ENCODE results near the gene RPS6KA5.
A peak's percentile ranks its signal among the peaks of the same experiment; 100 is the strongest.

Gene RPS6KA5

GRCh38 chr14:91027561-91027960 lies 32.9 kb downstream of the RPS6KA5 start:
- no peak for DNase-seq (ENCODE audit: low read depth)

GRCh38 chr14:91022622-91023028 lies 37.8 kb downstream of the RPS6KA5 start:
- peak; percentile 4 for DNase-seq (ENCODE audit: low read depth)

GRCh38 chr14:91021991-91022621 lies 38.3 kb downstream of the RPS6KA5 start:
- DNase-seq (ENCODE audit: low read depth): no peak

- DNase-seq (ENCODE audit: low read depth): no peak
These were observed 39.3 kb downstream of the RPS6KA5 start for GRCh38 chr14:91021115-91021514.

GRCh38 chr14:91019673-91020072 lies 40.8 kb downstream of the RPS6KA5 start:
- no peak for DNase-seq (ENCODE audit: low read depth)

- DNase-seq (ENCODE audit: low read depth): no peak
These were observed 42.0 kb downstream of the RPS6KA5 start for GRCh38 chr14:91018481-91018880.

GRCh38 chr14:91016800-91017410 lies 43.5 kb downstream of the RPS6KA5 start:
- DNase-seq (ENCODE audit: low read depth): no peak

- DNase-seq (ENCODE audit: low read depth): no peak
These were observed 45.0 kb downstream of the RPS6KA5 start for GRCh38 chr14:91015435-91015834.

GRCh38 chr14:91012045-91012444 lies 48.4 kb downstream of the RPS6KA5 start:
- no peak for DNase-seq (ENCODE audit: low read depth)

GRCh38 chr14:91010153-91010533 lies 50.3 kb downstream of the RPS6KA5 start:
- DNase-seq (ENCODE audit: low read depth): no peak

GRCh38 chr14:91009501-91010152 lies 50.8 kb downstream of the RPS6KA5 start:
- DNase-seq (ENCODE audit: low read depth): no peak

- no peak for DNase-seq (ENCODE audit: low read depth)
These were observed 51.6 kb downstream of the RPS6KA5 start for GRCh38 chr14:91008759-91009409.

- DNase-seq (ENCODE audit: low read depth): no peak
These were observed 54.7 kb downstream of the RPS6KA5 start for GRCh38 chr14:91005716-91006115.

- no peak for DNase-seq (ENCODE audit: low read depth)
These were observed 55.5 kb downstream of the RPS6KA5 start for GRCh38 chr14:91004987-91005386.

GRCh38 chr14:90999299-90999698 lies 61.1 kb downstream of the RPS6KA5 start:
- no peak for DNase-seq (ENCODE audit: low read depth)

GRCh38 chr14:90996967-90997366 lies 63.5 kb downstream of the RPS6KA5 start:
- DNase-seq (ENCODE audit: low read depth): no peak

- DNase-seq (ENCODE audit: low read depth): no peak
These were observed 64.7 kb downstream of the RPS6KA5 start for GRCh38 chr14:90995785-90996184.

- no peak for DNase-seq (ENCODE audit: low read depth)
These were observed 66.6 kb downstream of the RPS6KA5 start for GRCh38 chr14:90993792-90994191.

- no peak for DNase-seq (ENCODE audit: low read depth)
These were observed 68.6 kb downstream of the RPS6KA5 start for GRCh38 chr14:90991690-90992443.

GRCh38 chr14:90990141-90990540 lies 70.3 kb downstream of the RPS6KA5 start:
- DNase-seq (ENCODE audit: low read depth): no peak

GRCh38 chr14:90987140-90987539 lies 73.3 kb downstream of the RPS6KA5 start:
- no peak for DNase-seq (ENCODE audit: low read depth)

- no peak for DNase-seq (ENCODE audit: low read depth)
These were observed 73.9 kb downstream of the RPS6KA5 start for GRCh38 chr14:90986510-90986909.
